Lung (tissue), 12 donors: ENCODE results near the gene CEPT1. TPM values are rescaled to one million over a fixed set of nuclear protein-coding genes. Genes with fewer than 3 reads are reported as not detected.
A peak's percentile ranks its signal among the peaks of the same experiment; 100 is the strongest.

Experiments
- ATAC-seq: fragments of 200-7000 bp; cut with Tn5 transposase; one replicate; pipeline ENCODE4 v1.9.1; 2020; ENCODE audit warnings: moderate number of reproducible peaks; ENCODE audit not compliant: insufficient read depth, low FRiP score
- DNase-seq, 3 donors: peaks; one replicate each; pipeline ENCODE4 v3.0.0-alpha.2; 2013 to 2017
- H3K27ac ChIP-seq, 2 donors: one replicate each; pipeline ENCODE4 v1.5.1; 2013; ENCODE audit warnings: mild to moderate bottlenecking in 2 of 2, moderate library complexity in 2 of 2, control low read depth in 1 of 2, inconsistent platforms in 1 of 2, low read depth in 1 of 2, low read length in 1 of 2
- H3K27me3 ChIP-seq, 3 donors: one replicate each; pipeline ENCODE4 v1.5.1; 2013; ENCODE audit warnings: low read length in 2 of 3; ENCODE audit not compliant: control insufficient read depth in 3 of 3, insufficient read depth in 3 of 3
- H3K36me3 ChIP-seq, 4 donors: one replicate each; pipeline ENCODE4 v1.5.1; 2013; ENCODE audit warnings: low read length in 4 of 4, mild to moderate bottlenecking in 1 of 4, moderate library complexity in 1 of 4; ENCODE audit not compliant: control insufficient read depth in 4 of 4, insufficient read depth in 4 of 4
- H3K4me1 ChIP-seq, 5 donors: one replicate each; pipeline ENCODE4 v1.5.1; 2013; ENCODE audit warnings: low read length in 5 of 5, mild to moderate bottlenecking in 2 of 5, moderate library complexity in 1 of 5; ENCODE audit not compliant: control insufficient read depth in 5 of 5, insufficient read depth in 5 of 5
- H3K4me3 ChIP-seq: one replicate; pipeline ENCODE4 v1.5.1; 2013; ENCODE audit warnings: mild to moderate bottlenecking, control low read depth, moderate library complexity
- H3K9ac ChIP-seq, 2 donors: one replicate each; pipeline ENCODE4 v1.5.1; 2013; ENCODE audit warnings: low read length in 2 of 2, control low read depth in 1 of 2; ENCODE audit not compliant: insufficient read depth in 1 of 2
- H3K9me3 ChIP-seq, 4 donors: one replicate each; pipeline ENCODE4 v1.5.1; 2013; ENCODE audit warnings: low read length in 3 of 4, mild to moderate bottlenecking in 1 of 4, moderate library complexity in 1 of 4; ENCODE audit not compliant: control insufficient read depth in 4 of 4, insufficient read depth in 3 of 4
- CTCF ChIP-seq: IDR thresholded peaks from 2 replicates; pipeline ENCODE4 v1.5.1; 2012; ENCODE audit warnings: mild to moderate bottlenecking; ENCODE audit errors: control extremely low read depth, extremely low read depth
- WGBS, 2 donors: extraction: QIAGEN DNeasy Blood & Tissue Kit; methylation state at CpG; one replicate each; pipeline ENCODE4 v1.1.7; 2013; 5-methylcytosine and 5-hydroxymethylcytosine counted together
- polyA plus RNA-seq, 2 donors: library from polyadenylated mRNA; stranded (reverse); fragments of 200-250 nt; gene quantifications; one replicate each; pipeline ENCODE4 v1.2.1, GENCODE V29; 2013
- total RNA-seq, 2 donors: library from RNA; depleted of rRNA in 1 of 2; stranded (reverse); fragments of >200 nt in 1 of 2; gene quantifications; one replicate each; pipeline ENCODE4 v1.2.1, GENCODE V29; 2014 to 2021
- donor health status: control.
- donor health status: control.
- donor health status: Bipolar disorder and iron deficiency.
- donor health status: healthy.
- donor health status: DM: yes; HTN: yes; CAD: no.

The CEPT1 gene
- total and polyA plus RNA-seq, 4 donors, result 18.6 to 71.2 (median 26.2) TPM

- Histone ChIP-seq H3K4me3 (no peak overlapping the region), H3K9ac (no peak overlapping the region), H3K27ac (no peak overlapping the region), H3K36me3 (peaks cover 10 to 18% (median 15%) of the 10 kb centered on the region in 4 donors), H3K27me3 (no peaks in the 10 kb centered on the region), H3K4me1 (no peaks in the 10 kb centered on the region), H3K9me3 (no peaks in the 10 kb centered on the region)
- DNase-seq (peak in 1 of 3 donors; percentile 5), ATAC-seq (peak; percentile 34)
- 51 to 64% methylated on average over 3 of the region's 3 CpGs for WGBS, 2 donors
- TF ChIP-seq CTCF, result no peak
Observed at GRCh38 chr1:111127923-111128643, 11.9 kb upstream of the CEPT1 start.

- Histone ChIP-seq H3K4me1 (no peaks in the 10 kb centered on the region), H3K9ac (no peak overlapping the region), H3K9me3 (no peaks in the 10 kb centered on the region), H3K36me3 (peaks cover 7 to 18% (median 14%) of the 10 kb centered on the region in 4 donors), H3K4me3 (no peak overlapping the region), H3K27ac (no peak overlapping the region), H3K27me3 (no peaks in the 10 kb centered on the region)
- DNase-seq, result no peak
- no peak for TF ChIP-seq CTCF
- WGBS, 2 donors, result 56 to 61% methylated on average over 1 of the region's 1 CpG
- ATAC-seq, result no peak
Observed at GRCh38 chr1:111129376-111129775, 10.6 kb upstream of the CEPT1 start.

GRCh38 chr1:111131693-111132092, 8.3 kb upstream of the CEPT1 start:
- Histone ChIP-seq H3K27ac (no peak overlapping the region), H3K27me3 (no peaks in the 10 kb centered on the region), H3K9ac (no peak overlapping the region), H3K4me3 (no peak overlapping the region), H3K9me3 (no peaks in the 10 kb centered on the region), H3K36me3 (peaks cover 11 to 15% (median 14%) of the 10 kb centered on the region in 4 donors), H3K4me1 (no peaks in the 10 kb centered on the region)
- no peak for TF ChIP-seq CTCF
- 91 to 92% methylated on average over 4 of the region's 4 CpGs for whole genome bisulfite sequencing, 2 donors
- DNase-seq (no peak), ATAC-seq (no peak)
